GM12872 (cell line): ENCODE data around the gene GSK3B.

Experiments used
- CTCF ChIP-seq: IDR thresholded peaks from 3 replicates; pipeline ENCODE4 v1.5.1; 2011; ENCODE audit warnings: low read depth, mild to moderate bottlenecking, low read length, moderate library complexity; ENCODE audit not compliant: insufficient read depth

The GSK3B gene

DNA sequence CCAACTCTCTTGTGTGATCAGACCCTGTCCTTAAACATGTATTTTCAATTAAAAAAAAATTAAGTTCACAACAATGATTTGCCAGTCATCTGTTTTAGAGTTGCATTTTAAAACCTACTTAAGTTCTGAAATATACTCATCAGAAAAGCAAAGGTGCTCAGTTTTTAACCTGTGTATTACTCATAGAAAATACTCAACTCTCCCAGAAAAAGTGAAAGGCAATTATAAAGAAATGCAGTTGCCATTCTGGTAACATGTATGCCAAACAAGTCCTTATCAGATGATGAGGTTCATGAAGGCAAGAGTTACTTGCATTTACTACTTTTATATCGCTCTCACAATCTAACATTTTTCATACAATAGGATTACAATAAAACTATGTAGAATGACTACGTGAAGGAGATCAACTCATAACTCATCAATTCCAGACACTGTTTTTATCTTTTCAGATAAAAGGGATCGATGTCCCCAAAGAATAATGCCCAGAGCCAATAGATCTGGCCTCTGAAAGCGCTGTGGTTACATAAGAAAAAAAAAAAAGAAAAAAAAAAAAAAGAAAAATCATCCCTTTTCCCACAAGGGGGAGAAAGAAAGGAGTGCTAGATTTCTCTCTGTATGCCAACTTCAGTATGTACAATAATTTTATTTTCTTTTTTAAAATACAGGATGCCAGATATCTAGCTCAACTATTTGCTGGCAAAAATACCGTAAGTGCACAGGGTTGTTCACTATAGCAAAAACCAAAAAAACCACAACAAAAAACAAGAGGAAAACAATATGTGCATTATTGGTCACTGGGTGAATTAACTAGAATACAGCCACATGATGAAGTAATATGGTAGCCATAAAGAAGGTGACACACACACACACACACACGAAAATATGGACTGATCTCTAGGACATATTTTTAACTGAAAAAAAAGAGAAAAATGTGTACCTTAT lies 175.0 kb downstream of the GSK3B start:
- TF ChIP-seq CTCF, result no peak

- no peak for TF ChIP-seq CTCF
Observed at GRCh38 chr3:119913021-119913420, 181.2 kb downstream of the GSK3B start.

- TF ChIP-seq CTCF, result no peak
Observed at GRCh38 chr3:119912220-119912619, 182.0 kb downstream of the GSK3B start.

DNA sequence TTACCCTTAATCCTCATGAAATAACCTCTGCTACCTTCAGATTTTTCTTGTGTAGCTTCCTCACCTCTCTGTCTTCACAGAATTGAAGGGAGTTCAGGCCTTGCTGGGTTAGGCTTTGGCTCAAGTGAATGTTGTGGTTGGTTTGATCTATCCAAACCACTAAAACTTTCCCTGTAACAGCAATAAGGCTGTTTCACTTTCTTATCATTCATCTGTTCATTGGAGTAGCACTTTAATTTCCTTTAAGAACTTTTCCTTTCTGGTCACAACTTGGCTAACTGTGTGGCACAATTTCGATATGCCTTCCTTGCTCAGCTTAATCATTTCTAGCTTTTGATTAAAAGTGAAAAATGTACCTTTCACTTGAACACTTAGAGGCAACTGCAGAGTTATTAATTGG lies 182.5 kb downstream of the GSK3B start:
- no peak for TF ChIP-seq CTCF

DNA sequence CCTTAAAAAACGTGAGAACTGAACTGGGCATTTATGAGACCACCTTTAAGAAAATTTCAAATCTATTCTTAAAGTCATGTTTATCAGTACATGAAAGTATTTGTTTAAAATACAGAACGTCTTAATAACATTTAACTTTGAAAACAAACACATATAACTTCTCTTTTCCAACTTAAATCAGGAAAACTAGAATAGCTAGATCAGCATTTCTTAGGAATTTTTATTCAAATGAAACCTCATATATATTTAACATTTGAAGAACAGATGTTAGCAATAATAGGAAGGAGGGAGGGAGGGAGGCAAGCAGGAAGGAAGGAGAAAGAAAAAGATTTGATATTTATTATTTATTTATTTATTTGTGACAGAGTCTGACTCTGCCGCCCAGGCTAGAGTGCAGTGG lies 192.2 kb downstream of the GSK3B start:
- no peak for TF ChIP-seq CTCF

DNA sequence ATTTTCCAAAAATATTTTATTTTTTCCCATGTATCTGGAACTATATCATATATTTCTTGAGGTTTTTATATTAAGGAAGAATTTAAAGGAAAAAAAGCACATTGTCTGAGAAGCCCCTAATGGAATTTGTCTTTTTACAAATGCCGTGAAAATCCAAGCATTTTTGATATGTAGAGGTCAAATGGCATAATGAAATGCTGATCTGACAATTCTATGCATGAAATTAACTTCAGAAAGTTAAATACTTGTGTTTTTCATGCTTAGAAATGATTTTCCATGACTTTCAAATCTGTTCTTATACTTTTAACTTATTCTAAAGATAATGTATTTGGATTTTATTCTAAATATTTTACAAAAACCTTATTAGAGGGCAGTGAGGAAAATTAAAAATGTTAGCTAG lies 193.1 kb downstream of the GSK3B start:
- no peak for TF ChIP-seq CTCF

- TF ChIP-seq CTCF, result no peak
Observed at GRCh38 chr3:119899192-119899511, 195.1 kb downstream of the GSK3B start.
